SU-DHL-6 (cell line): ENCODE results near the gene STRA8.

Experiments used
- H2AFZ ChIP-seq: fragments of 200-600 bp; sonication (generic); 2 replicates; pipeline ENCODE4 v1.6.1; 2014; ENCODE audit warnings: low read depth, mild to moderate bottlenecking, moderate library complexity, mixed read lengths, antibody characterized with exemption, low read length; ENCODE audit not compliant: severe bottlenecking
- H3F3A ChIP-seq: fragments of 200-600 bp; shearing (Covaris generic); 2 replicates; pipeline ENCODE4 v1.6.0; 2016; ENCODE audit warnings: antibody characterized with exemption, mild to moderate bottlenecking; ENCODE audit not compliant: insufficient read depth
- H3K27ac ChIP-seq: fragments of 200-600 bp; sonication (generic); 2 replicates; pipeline ENCODE4 v1.5.1; 2016; ENCODE audit warnings: low read depth, mild to moderate bottlenecking, low read length, moderate library complexity, mixed read lengths
- H3K27me3 ChIP-seq: fragments of 200-600 bp; sonication (generic), shearing (Covaris generic); 2 replicates; pipeline ENCODE4 v1.6.0; 2014; ENCODE audit warnings: mild to moderate bottlenecking, low read length
- H3K36me3 ChIP-seq: fragments of 200-600 bp; sonication (generic); 2 replicates; pipeline ENCODE4 v1.6.1; 2014; ENCODE audit warnings: mild to moderate bottlenecking, low read length, mixed read lengths
- H3K4me2 ChIP-seq: fragments of 300-600, 200-600 bp; shearing (Covaris generic), sonication (generic); 2 replicates; pipeline ENCODE4 v1.6.0; 2014; ENCODE audit warnings: low read length, low read depth, mild to moderate bottlenecking; ENCODE audit not compliant: poor library complexity, severe bottlenecking
- H3K4me3 ChIP-seq: fragments of 200-600 bp; sonication (generic); 2 replicates; pipeline ENCODE4 v1.5.1; 2014; ENCODE audit warnings: antibody characterized with exemption, low read length, mild to moderate bottlenecking, mixed read lengths; ENCODE audit not compliant: insufficient read depth, poor library complexity, severe bottlenecking
- H3K79me2 ChIP-seq: fragments of 200-600 bp; sonication (generic); 2 replicates; pipeline ENCODE4 v1.6.1; 2014; ENCODE audit warnings: mild to moderate bottlenecking, low read length, moderate library complexity; ENCODE audit not compliant: insufficient read depth
- H3K9ac ChIP-seq: fragments of 200-600 bp; sonication (generic); 2 replicates; pipeline ENCODE4 v1.7.0; 2014; ENCODE audit warnings: mild to moderate bottlenecking, low read length
- H3K9me2 ChIP-seq: fragments of 200-600 bp; sonication (generic); replicated peaks from 2 replicates; pipeline ENCODE4 v1.6.1; 2014; ENCODE audit warnings: low read length; ENCODE audit not compliant: insufficient read depth
- H3K9me3 ChIP-seq: fragments of 200-600 bp; sonication (generic); 2 replicates; pipeline ENCODE4 v1.6.1; 2014; ENCODE audit warnings: low read length, mixed read lengths; ENCODE audit not compliant: insufficient read depth
- H4K20me1 ChIP-seq: fragments of 200-600 bp; sonication (generic); 2 replicates; pipeline ENCODE4 v1.6.1; 2014; ENCODE audit warnings: low read depth, mild to moderate bottlenecking, antibody characterized with exemption, low read length, moderate library complexity, mixed read lengths
- EZH2phosphoT487 ChIP-seq: fragments of 200-600 bp; sonication (generic), shearing (Covaris generic); conservative IDR thresholded peaks from 2 replicates; pipeline ENCODE4 v1.6.1; 2018; ENCODE audit warnings: mild to moderate bottlenecking, antibody characterized with exemption, low read length, moderate library complexity, mixed read lengths
- TF ChIP-seq, protein P1 (sequence below): fragments of 200-600 bp; sonication (generic); IDR thresholded peaks from one replicate; pipeline ENCODE4 v1.5.1; 2017; ENCODE audit warnings: antibody characterized with exemption, mild to moderate bottlenecking, low read length, moderate library complexity; ENCODE audit not compliant: insufficient read depth, poor library complexity, severe bottlenecking

The STRA8 gene

DNA sequence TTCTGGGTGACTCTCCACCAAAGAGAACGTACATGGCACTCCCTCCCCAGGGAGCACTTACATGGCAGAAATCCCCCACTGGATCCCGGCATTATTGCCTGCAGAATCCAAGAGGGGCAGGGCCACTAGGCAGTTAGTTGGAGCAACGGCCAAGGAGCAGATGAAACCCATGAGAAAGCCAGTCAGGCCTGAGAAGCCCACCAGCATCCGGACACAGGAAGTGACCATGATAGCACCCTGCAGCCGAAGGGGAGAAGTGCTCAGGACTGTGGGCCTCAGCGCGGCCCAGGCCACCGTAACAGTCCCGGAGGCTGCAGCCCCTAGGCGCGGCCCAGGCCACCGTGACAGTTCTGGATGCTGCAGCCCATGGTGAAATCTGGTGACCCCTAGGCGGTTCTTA, 43.5 kb downstream of the STRA8 start:
- Histone ChIP-seq H4K20me1 (no peaks in the 10 kb centered on the region), H3K9me3 (no peaks in the 10 kb centered on the region), H3K27ac (no peak overlapping the region), H3K9me2 (no peaks in the 10 kb centered on the region), H3F3A (no peaks in the 10 kb centered on the region), H3K36me3 (no peaks in the 10 kb centered on the region), H3K79me2 (no peaks in the 10 kb centered on the region), H3K4me3 (no peak overlapping the region), H3K4me2 (no peak overlapping the region), H2AFZ (no peak overlapping the region), H3K27me3 (no peaks in the 10 kb centered on the region), H3K9ac (no peak overlapping the region)
- TF ChIP-seq, protein P1, sequence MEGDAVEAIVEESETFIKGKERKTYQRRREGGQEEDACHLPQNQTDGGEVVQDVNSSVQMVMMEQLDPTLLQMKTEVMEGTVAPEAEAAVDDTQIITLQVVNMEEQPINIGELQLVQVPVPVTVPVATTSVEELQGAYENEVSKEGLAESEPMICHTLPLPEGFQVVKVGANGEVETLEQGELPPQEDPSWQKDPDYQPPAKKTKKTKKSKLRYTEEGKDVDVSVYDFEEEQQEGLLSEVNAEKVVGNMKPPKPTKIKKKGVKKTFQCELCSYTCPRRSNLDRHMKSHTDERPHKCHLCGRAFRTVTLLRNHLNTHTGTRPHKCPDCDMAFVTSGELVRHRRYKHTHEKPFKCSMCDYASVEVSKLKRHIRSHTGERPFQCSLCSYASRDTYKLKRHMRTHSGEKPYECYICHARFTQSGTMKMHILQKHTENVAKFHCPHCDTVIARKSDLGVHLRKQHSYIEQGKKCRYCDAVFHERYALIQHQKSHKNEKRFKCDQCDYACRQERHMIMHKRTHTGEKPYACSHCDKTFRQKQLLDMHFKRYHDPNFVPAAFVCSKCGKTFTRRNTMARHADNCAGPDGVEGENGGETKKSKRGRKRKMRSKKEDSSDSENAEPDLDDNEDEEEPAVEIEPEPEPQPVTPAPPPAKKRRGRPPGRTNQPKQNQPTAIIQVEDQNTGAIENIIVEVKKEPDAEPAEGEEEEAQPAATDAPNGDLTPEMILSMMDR: no peak
- no peak for TF ChIP-seq EZH2phosphoT487

DNA sequence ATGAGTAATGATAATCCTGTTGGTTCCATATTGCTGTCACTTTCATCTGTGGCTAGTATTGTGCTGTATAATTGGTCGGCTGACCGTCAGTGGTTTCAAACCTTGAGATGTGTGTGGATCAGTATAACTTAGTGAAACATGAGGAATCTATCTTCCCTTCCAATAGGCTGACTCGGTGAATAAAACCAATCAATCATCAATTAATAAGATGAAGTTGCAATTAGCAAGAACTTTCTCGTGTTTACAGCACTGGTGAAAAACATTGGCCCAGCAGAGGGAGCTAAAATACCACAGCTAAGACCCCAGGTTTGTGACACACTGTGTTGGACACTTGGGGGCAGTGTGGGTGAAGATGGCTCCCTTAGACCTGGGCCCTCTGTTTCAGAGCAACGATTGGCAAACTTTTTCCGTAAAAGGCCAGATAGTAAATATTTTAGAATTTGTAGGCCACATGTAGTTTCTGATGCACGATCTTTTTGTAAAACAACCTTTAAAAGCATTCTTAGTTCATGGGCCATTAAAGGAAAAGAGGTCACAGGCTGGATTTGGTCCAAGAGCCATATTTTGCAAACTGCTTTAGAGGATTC, 47.8 kb downstream of the STRA8 start:
- Histone ChIP-seq H3K27me3 (no peaks in the 10 kb centered on the region), H3K9ac (no peak overlapping the region), H3K4me3 (no peak overlapping the region), H3K79me2 (no peaks in the 10 kb centered on the region), H2AFZ (peak overlapping the region; percentile 70), H3K4me2 (no peak overlapping the region), H4K20me1 (no peaks in the 10 kb centered on the region), H3K27ac (no peak overlapping the region), H3K9me2 (no peaks in the 10 kb centered on the region), H3F3A (no peaks in the 10 kb centered on the region), H3K36me3 (no peaks in the 10 kb centered on the region), H3K9me3 (no peaks in the 10 kb centered on the region)
- TF ChIP-seq, protein P1: peak; percentile 98
- no peak for TF ChIP-seq EZH2phosphoT487

DNA sequence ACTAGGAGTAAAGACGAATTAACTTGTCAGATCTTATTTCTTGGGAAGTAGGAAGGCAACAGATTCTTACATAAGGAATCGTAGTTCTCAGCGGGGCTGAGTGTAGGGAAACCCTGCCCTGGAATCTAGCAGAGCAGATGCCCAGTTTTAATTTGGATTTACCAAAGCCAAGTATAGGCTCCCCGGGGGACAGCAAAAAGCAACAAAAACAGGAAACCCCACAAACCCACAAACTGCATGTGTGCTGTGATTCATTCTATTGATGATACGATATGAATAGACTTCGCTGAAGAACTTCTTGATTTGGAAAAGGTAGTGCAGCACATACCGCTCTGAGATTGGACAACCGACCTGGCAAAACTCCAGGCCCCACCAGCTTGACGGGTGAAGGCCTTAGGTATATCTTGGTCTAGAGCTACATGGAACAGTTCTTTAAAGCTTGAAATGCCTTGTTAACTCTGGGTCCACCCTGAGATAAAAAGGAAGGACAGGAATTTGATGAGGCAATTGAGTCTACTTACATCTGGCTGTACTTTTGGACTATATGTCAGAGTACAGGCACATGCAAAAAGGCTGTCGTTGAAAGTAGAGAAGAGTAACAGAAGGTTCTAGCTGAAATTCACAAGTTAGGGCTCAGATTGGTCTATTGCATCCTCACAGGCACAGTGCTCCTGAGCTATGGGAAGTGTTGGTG, 49.1 kb downstream of the STRA8 start:
- Histone ChIP-seq H3K9ac (no peak overlapping the region), H3K36me3 (no peaks in the 10 kb centered on the region), H3K4me3 (no peak overlapping the region), H3K27me3 (no peaks in the 10 kb centered on the region), H3K79me2 (no peaks in the 10 kb centered on the region), H2AFZ (no peak overlapping the region), H3K9me2 (no peaks in the 10 kb centered on the region), H4K20me1 (no peaks in the 10 kb centered on the region), H3K4me2 (no peak overlapping the region), H3K9me3 (no peaks in the 10 kb centered on the region), H3F3A (no peaks in the 10 kb centered on the region), H3K27ac (no peak overlapping the region)
- TF ChIP-seq, protein P1: no peak
- no peak for TF ChIP-seq EZH2phosphoT487
